VCaP (cell line): Measurements from ENCODE around the gene UCK1.

Experiments used
- H3K27ac ChIP-seq: fragments of 450-650 bp; 2 replicates; pipeline ENCODE4 v1.5.1; 2017
- TF ChIP-seq, protein P1 (sequence below): fragments of 450-650 bp; conservative IDR thresholded peaks from 2 replicates; pipeline ENCODE4 v1.5.1; 2017; ENCODE audit warnings: mild to moderate bottlenecking, moderate library complexity

The UCK1 gene

GRCh38 chr9:131487001-131487400 is 44.1 kb downstream of the UCK1 start:
- TF ChIP-seq, protein P1, sequence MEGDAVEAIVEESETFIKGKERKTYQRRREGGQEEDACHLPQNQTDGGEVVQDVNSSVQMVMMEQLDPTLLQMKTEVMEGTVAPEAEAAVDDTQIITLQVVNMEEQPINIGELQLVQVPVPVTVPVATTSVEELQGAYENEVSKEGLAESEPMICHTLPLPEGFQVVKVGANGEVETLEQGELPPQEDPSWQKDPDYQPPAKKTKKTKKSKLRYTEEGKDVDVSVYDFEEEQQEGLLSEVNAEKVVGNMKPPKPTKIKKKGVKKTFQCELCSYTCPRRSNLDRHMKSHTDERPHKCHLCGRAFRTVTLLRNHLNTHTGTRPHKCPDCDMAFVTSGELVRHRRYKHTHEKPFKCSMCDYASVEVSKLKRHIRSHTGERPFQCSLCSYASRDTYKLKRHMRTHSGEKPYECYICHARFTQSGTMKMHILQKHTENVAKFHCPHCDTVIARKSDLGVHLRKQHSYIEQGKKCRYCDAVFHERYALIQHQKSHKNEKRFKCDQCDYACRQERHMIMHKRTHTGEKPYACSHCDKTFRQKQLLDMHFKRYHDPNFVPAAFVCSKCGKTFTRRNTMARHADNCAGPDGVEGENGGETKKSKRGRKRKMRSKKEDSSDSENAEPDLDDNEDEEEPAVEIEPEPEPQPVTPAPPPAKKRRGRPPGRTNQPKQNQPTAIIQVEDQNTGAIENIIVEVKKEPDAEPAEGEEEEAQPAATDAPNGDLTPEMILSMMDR, result no peak
- no peak overlapping the region for H3K27ac ChIP-seq

DNA sequence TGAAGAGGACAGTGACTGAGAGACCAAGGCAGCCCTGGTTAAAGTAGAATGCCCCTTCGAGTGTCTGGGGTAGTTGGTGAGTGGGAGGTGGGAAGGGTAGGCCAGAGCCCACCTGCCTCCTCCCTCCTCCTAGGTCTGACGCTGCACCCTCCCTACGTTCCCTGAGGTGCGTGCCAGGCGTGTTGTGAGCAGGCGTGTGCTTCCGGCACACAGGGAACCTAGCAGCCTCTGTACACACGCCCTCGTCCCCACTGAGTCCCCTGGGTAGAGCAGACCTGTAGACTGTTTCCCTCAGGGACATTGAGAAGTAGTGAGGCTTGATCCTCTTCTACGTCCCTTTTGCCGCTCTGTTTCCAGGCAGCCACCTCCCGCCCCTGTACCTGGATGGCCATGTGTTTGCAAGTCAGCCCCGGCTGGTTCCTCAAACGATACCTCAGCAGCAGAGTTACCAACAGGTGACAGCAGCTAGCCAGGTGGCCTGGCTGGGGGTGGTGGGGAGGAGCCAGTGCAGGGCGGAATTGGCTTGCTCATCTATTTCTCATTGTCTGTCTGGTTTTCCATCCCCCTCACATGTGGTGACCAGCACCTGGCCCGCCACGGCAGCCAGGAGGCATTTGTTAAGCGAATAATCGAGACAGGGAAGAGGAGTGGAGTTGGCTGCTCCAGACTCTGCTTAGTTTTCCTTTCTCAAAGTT is 45.2 kb downstream of the UCK1 start:
- peak overlapping the region; percentile 6; the same call in 1 of the 2 replicates for H3K27ac ChIP-seq
- TF ChIP-seq, protein P1, result no peak

DNA sequence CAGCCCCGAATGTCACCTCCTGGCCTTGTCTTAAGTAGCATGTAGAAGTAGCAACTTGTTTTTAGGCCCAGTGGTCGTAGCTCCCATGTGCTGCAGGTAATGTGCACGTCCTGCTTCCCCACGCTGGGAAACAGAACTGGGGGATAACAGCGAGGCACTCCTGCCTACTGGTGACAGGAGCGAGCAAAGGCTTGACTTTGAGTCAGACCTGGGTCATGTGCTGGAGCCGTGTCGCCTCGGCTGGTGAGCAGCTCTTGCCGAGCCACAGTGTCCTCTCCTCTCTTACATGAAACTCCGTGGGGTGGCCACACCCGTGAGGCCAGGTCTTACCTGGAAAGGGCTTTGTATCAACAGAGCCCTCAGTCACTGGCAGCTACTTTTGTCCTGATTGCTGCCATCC is 45.9 kb downstream of the UCK1 start:
- TF ChIP-seq, protein P1, result no peak
- H3K27ac ChIP-seq, result no peak overlapping the region

DNA sequence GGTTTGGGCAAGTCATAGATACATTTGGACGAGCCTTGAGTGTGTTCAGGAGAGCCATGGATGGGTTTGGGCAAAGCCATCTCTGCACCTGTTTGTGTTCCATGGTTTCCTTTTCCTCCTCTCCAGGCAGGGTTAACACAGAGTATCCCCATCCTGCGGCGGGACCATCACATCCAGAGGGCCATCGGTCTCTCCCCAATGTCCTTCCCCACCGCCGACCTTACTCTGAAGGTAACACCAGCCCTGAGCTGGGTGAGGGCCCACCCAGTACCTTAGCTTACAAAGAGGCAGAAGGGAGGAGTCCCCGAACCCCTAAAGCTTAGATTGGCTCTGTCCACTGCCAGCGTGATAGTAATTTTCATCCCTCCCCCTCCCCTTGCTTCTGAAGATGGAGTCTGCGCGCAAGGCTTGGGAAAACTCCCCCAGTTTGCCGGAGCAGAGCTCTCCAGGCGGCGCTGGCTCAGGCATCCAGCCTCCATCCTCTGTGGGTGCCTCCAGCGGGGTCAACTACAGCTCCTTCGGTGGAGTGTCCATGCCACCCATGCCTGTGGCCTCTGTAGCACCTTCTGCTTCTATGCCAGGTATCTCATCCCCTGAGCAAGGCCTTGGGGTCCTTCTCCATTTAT is 46.4 kb downstream of the UCK1 start:
- TF ChIP-seq, protein P1, result no peak
- H3K27ac ChIP-seq, result no peak overlapping the region; the same call in 1 of the 2 replicates

- TF ChIP-seq, protein P1, result no peak
- peak overlapping the region; percentile 63; the same call in 1 of the 2 replicates for H3K27ac ChIP-seq
Observed at GRCh38 chr9:131484051-131484445, 47.0 kb downstream of the UCK1 start.

- peak overlapping the region; percentile 63 for H3K27ac ChIP-seq
- TF ChIP-seq, protein P1, result no peak
Observed at GRCh38 chr9:131483319-131484050, 47.6 kb downstream of the UCK1 start.

DNA sequence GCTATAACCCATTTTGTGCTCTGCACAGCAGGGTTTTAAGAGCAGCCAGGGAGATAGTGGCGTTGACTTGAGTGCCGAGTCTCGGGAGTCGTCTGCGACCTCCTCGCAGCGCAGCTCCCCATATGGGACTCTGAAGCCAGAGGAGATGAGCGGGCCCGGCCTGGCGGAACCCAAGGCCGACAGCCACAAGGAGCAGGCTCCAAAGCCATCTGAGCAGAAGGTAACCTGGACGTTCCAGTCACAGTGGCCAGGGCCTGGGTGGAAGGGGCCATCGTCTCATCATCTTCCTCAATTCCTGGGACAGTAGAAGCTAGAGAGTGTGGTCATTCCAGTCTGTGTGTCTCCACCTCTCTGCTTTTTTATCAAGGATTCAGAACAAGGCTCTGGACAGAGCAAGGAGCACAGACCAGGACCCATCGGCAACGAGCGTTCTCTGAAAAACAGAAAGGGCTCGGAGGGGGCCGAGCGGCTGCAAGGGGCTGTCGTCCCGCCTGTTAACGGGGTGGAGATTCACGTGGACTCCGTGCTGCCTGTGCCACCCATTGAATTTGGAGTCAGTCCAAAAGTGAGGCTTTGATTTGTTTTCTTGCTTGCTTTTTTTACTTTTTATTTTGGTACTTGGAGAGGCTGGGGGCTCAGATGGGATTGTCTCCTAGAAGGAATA is 48.6 kb downstream of the UCK1 start:
- TF ChIP-seq, protein P1, result no peak

More for the DNA sequence above, 48.6 kb downstream of the UCK1 start:
- H3K27ac ChIP-seq, result peak overlapping the region; percentile 63
